ENCODE results near the gene GALNT9.

DNA sequence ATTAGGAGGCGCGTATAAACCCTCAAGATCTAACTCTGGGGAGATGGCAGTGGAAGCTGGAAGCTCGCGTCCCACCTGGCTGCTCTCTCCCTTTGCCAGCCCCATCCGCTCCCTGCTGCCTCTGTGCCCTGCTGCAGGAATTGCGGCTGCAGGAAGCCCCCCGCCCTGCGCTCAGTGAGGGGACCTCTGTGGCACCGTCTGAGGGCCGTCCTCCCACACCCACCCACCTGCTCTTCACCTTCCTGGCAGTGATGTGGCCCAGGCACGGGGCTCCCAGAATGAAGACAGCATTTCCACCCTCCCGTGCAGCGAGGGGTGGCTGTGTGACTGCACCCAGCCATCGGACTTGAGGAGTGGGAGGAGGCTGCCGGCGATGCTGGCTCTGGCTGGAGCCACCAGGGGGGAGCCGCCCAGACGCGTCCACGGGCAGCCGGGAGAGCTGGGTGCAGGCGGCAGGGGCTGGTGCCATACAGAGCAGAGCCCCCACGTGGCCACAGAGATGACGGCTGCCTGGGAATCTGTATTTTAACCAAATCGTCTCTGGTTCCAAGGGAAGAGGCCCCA, 28.3 kb upstream of the GALNT9 start:
- TF ChIP-seq, protein P1, sequence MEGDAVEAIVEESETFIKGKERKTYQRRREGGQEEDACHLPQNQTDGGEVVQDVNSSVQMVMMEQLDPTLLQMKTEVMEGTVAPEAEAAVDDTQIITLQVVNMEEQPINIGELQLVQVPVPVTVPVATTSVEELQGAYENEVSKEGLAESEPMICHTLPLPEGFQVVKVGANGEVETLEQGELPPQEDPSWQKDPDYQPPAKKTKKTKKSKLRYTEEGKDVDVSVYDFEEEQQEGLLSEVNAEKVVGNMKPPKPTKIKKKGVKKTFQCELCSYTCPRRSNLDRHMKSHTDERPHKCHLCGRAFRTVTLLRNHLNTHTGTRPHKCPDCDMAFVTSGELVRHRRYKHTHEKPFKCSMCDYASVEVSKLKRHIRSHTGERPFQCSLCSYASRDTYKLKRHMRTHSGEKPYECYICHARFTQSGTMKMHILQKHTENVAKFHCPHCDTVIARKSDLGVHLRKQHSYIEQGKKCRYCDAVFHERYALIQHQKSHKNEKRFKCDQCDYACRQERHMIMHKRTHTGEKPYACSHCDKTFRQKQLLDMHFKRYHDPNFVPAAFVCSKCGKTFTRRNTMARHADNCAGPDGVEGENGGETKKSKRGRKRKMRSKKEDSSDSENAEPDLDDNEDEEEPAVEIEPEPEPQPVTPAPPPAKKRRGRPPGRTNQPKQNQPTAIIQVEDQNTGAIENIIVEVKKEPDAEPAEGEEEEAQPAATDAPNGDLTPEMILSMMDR (conservative IDR thresholded peaks at IDR 0.05 in 1 of 2, IDR thresholded peaks at IDR 0.05 in 1 of 2; ENCODE audit: extremely low read depth in 1 of 2, insufficient read depth in 1 of 2, low read depth in 1 of 2, low read length in 2 of 2) = no peak
- TF ChIP-seq EZH2 (IDR thresholded peaks at IDR 0.05; ENCODE audit: borderline replicate concordance, low read length) = no peak

Data from mammary epithelial cell (primary cell).